BLaER1 (cell line): ENCODE measurements around the gene METTL23.
"Not testable (repeated sequence)": the region's sequence is repeated elsewhere in the genome, so short reads cannot be mapped to it uniquely, and the experiment has no call there.

Experiments
- H3K27ac ChIP-seq: shearing (Covaris generic); formaldehyde crosslinking; 2 replicates; pipeline ENCODE4 v1.8.1; 2022
- H3K27me3 ChIP-seq: shearing (Covaris generic); formaldehyde crosslinking; 2 replicates; pipeline ENCODE4 v1.8.1; 2022
- H3K36me3 ChIP-seq: shearing (Covaris generic); formaldehyde crosslinking; 2 replicates; pipeline ENCODE4 v1.8.1; 2022
- H3K4me1 ChIP-seq: shearing (Covaris generic); formaldehyde crosslinking; 2 replicates; pipeline ENCODE4 v1.8.1; 2022
- H3K4me2 ChIP-seq: shearing (Covaris generic); formaldehyde crosslinking; 2 replicates; pipeline ENCODE4 v1.8.1; 2022
- H3K4me3 ChIP-seq: shearing (Covaris generic); formaldehyde crosslinking; 2 replicates; pipeline ENCODE4 v1.8.1; 2022
- H3K9ac ChIP-seq: shearing (Covaris generic); formaldehyde crosslinking; 2 replicates; pipeline ENCODE4 v1.8.1; 2022
- H3K9me3 ChIP-seq: shearing (Covaris generic); formaldehyde crosslinking; 2 replicates; pipeline ENCODE4 v1.8.1; 2022
- H4K20me1 ChIP-seq: shearing (Covaris generic); formaldehyde crosslinking; 2 replicates; pipeline ENCODE4 v1.8.1; 2022
- Cebpa-rat ChIP-seq: shearing (Covaris generic); IDR thresholded peaks from 2 replicates; pipeline ENCODE4 v1.8.1; 2022

Gene METTL23

GRCh38 chr17:76722279-76722678 lies 4.4 kb upstream of the METTL23 start:
- Histone ChIP-seq H3K36me3 (peaks cover 79% of the 10 kb centered on the region), H3K27ac (no peak overlapping the region)

GRCh38 chr17:76722977-76723376 lies 3.7 kb upstream of the METTL23 start:
- not testable (repeated sequence) for H3K27me3 ChIP-seq, H3K9ac ChIP-seq, H3K9me3 ChIP-seq, H3K4me3 ChIP-seq, H3K27ac ChIP-seq
- peaks cover 54% of the 10 kb centered on the region for H4K20me1 ChIP-seq
- peak overlapping the region; percentile 91 for H3K4me2 ChIP-seq
- H3K4me1 ChIP-seq: peaks cover 52% of the 10 kb centered on the region
- peaks cover 72% of the 10 kb centered on the region for H3K36me3 ChIP-seq

More at GRCh38 chr17:76722279-76722678, 4.4 kb upstream of the METTL23 start:
- no peaks in the 10 kb centered on the region for H3K27me3 ChIP-seq
- no peak for TF ChIP-seq Cebpa-rat
- H4K20me1 ChIP-seq: peaks cover 55% of the 10 kb centered on the region
- no peak overlapping the region; the same call in 1 of the 2 replicates for H3K4me2 ChIP-seq
- peaks cover 55% of the 10 kb centered on the region for H3K4me1 ChIP-seq
- H3K4me3 ChIP-seq: no peak overlapping the region
- no peaks in the 10 kb centered on the region for H3K9me3 ChIP-seq
- peak overlapping the region; percentile 31; the same call in 1 of the 2 replicates for H3K9ac ChIP-seq

GRCh38 chr17:76723812-76724211 lies 2.8 kb upstream of the METTL23 start:
- no peak overlapping the region for H3K27ac ChIP-seq
- H3K4me1 ChIP-seq: peaks cover 60% of the 10 kb centered on the region
- 0 out of 2 replicates have a peak overlapping the region, but pooled peaks have one; percentile 40 for H3K9ac ChIP-seq
- H4K20me1 ChIP-seq: peaks cover 46% of the 10 kb centered on the region
- peak overlapping the region; percentile 91; the same call in 1 of the 2 replicates for H3K4me2 ChIP-seq
- TF ChIP-seq Cebpa-rat: no peak
- H3K27me3 ChIP-seq: no peaks in the 10 kb centered on the region
- H3K9me3 ChIP-seq: no peaks in the 10 kb centered on the region
- peaks cover 64% of the 10 kb centered on the region for H3K36me3 ChIP-seq
- H3K4me3 ChIP-seq: no peak overlapping the region

GRCh38 chr17:76725580-76726230 lies 934 bp upstream of the METTL23 start:
- peak overlapping the region; percentile 100 for H3K27ac ChIP-seq

GRCh38 chr17:76726231-76726775 lies 336 bp upstream of the METTL23 start, which contains the start of gene JMJD6:
JMJD6 (minus strand) TSS chr17:76726606; CDS start chr17:76726475, 131 bp downstream.
- no peak for TF ChIP-seq Cebpa-rat
- Histone ChIP-seq H3K4me3 (peak within 1 kb of the TSS; percentile 80), H3K4me2 (peak within 1 kb of the TSS; percentile 91), H3K9me3 (no peaks in the 10 kb centered on the region), H4K20me1 (peaks cover 50% of the 10 kb centered on the region), H3K9ac (peak within 1 kb of the TSS; percentile 99), H3K27ac (peak within 1 kb of the TSS; percentile 100), H3K4me1 (peaks cover 77% of the 10 kb centered on the region), H3K27me3 (no peaks in the 10 kb centered on the region), H3K36me3 (peaks cover 59% of the 10 kb centered on the region)

More at GRCh38 chr17:76725580-76726230, 934 bp upstream of the METTL23 start:
- H3K9me3 ChIP-seq: no peaks in the 10 kb centered on the region
- peak overlapping the region; percentile 99 for H3K9ac ChIP-seq
- H3K4me3 ChIP-seq: peak overlapping the region; percentile 80
- H4K20me1 ChIP-seq: peaks cover 52% of the 10 kb centered on the region
- H3K36me3 ChIP-seq: peaks cover 61% of the 10 kb centered on the region
- peaks cover 78% of the 10 kb centered on the region for H3K4me1 ChIP-seq
- peak overlapping the region; percentile 91 for H3K4me2 ChIP-seq
- no peak for TF ChIP-seq Cebpa-rat
- no peaks in the 10 kb centered on the region for H3K27me3 ChIP-seq

GRCh38 chr17:76727745-76728456 lies 1.3 kb downstream of the METTL23 start:
- Histone ChIP-seq H3K27ac (peak overlapping the region; percentile 100), H3K9me3 (no peaks in the 10 kb centered on the region), H3K4me2 (peak overlapping the region; percentile 90), H3K4me3 (peak overlapping the region; percentile 80), H3K9ac (peak overlapping the region; percentile 99), H3K36me3 (peaks cover 59% of the 10 kb centered on the region), H4K20me1 (peaks cover 52% of the 10 kb centered on the region), H3K27me3 (no peaks in the 10 kb centered on the region), H3K4me1 (peaks cover 79% of the 10 kb centered on the region)
- no peak for TF ChIP-seq Cebpa-rat

- Histone ChIP-seq H3K36me3 (peaks cover 70% of the 10 kb centered on the region), H4K20me1 (peaks cover 67% of the 10 kb centered on the region), H3K4me1 (peaks cover 64% of the 10 kb centered on the region), H3K4me2 (peak overlapping the region; percentile 90), H3K9ac (peak overlapping the region; percentile 25; the same call in 1 of the 2 replicates), H3K27ac (peak overlapping the region; percentile 1; the same call in 1 of the 2 replicates), H3K4me3 (peak overlapping the region; percentile 19; the same call in 1 of the 2 replicates)
- not testable (repeated sequence) for H3K27me3 ChIP-seq, H3K9me3 ChIP-seq
These were observed 5.4 kb downstream of the METTL23 start for GRCh38 chr17:76731800-76732733.

GRCh38 chr17:76732734-76733617 lies 6.3 kb downstream of the METTL23 start:
- peaks cover 63% of the 10 kb centered on the region for H3K4me1 ChIP-seq
- peaks cover 67% of the 10 kb centered on the region for H4K20me1 ChIP-seq
- H3K27ac ChIP-seq: no peak overlapping the region
- H3K9me3 ChIP-seq: no peaks in the 10 kb centered on the region
- H3K27me3 ChIP-seq: no peaks in the 10 kb centered on the region
- H3K4me2 ChIP-seq: peak overlapping the region; percentile 90
- TF ChIP-seq Cebpa-rat: no peak
- peak overlapping the region; percentile 98; the same call in 1 of the 2 replicates for H3K9ac ChIP-seq
- peak overlapping the region; percentile 89 for H3K4me3 ChIP-seq
- peaks cover 70% of the 10 kb centered on the region for H3K36me3 ChIP-seq
